Endothelial cell of umbilical vein (primary cell): ENCODE results near the gene CCDC180.

ENCODE experiments used
- EZH2 ChIP-seq: IDR thresholded peaks from 2 replicates; pipeline ENCODE4 v1.6.1; 2012; ENCODE audit warnings: borderline replicate concordance, low read depth, mild to moderate bottlenecking, moderate library complexity, low read length, inconsistent platforms; ENCODE audit not compliant: severe bottlenecking
- JUN ChIP-seq: IDR thresholded peaks from 2 replicates; pipeline ENCODE4 v1.6.1; 2011; ENCODE audit warnings: borderline replicate concordance, low read depth; ENCODE audit not compliant: insufficient read length, insufficient read depth
- MAX ChIP-seq: IDR thresholded peaks from 2 replicates; pipeline ENCODE4 v1.6.1; 2011; ENCODE audit not compliant: insufficient read depth, insufficient read length
- MYC ChIP-seq: IDR thresholded peaks from one replicate; pipeline ENCODE4 v1.6.1; 2011; ENCODE audit warnings: mild to moderate bottlenecking, low read depth, low read length
- POLR2A ChIP-seq: IDR thresholded peaks from 2 replicates; pipeline ENCODE4 v1.6.1; 2012; ENCODE audit warnings: low read depth, mild to moderate bottlenecking, control low read depth, low read length
- POLR2AphosphoS5 ChIP-seq: IDR thresholded peaks from 2 replicates; pipeline ENCODE4 v1.6.1; 2012; ENCODE audit warnings: low read depth, mild to moderate bottlenecking, control low read depth, low read length, moderate library complexity; ENCODE audit not compliant: insufficient read depth
- TF ChIP-seq, protein P1 (sequence below), 2 donors: IDR thresholded peaks; 1 replicate in 1 of 2; 2 replicates in 1 of 2; pipeline ENCODE4 v1.5.1; 2011; ENCODE audit warnings: low read length in 2 of 2, mild to moderate bottlenecking in 2 of 2, moderate library complexity in 2 of 2, control low read depth in 1 of 2, inconsistent platforms in 1 of 2, low read depth in 1 of 2; ENCODE audit not compliant: insufficient read depth in 1 of 2; ENCODE audit errors: extremely low read depth in 1 of 2

DNA sequence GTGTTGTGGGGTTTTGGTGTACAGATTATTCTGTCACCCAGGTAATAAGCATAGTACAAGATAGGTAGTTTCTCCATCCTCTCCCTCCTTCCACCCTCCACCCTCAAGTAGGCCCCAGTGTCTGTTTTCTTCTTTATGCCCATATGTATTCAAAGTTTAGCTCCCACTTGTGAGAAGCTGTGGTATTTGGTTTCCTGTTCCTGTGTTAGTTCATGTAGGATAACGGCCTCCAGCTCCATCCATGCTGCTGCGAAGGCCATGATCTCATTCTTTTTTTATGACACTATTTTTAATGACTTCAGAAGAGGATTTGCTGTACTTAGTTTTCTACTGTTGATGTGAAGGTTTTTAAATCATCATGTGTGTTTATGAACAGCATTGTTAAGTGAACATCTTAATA lies 11.9 kb downstream of the CCDC180 start:
- TF ChIP-seq, protein P1, sequence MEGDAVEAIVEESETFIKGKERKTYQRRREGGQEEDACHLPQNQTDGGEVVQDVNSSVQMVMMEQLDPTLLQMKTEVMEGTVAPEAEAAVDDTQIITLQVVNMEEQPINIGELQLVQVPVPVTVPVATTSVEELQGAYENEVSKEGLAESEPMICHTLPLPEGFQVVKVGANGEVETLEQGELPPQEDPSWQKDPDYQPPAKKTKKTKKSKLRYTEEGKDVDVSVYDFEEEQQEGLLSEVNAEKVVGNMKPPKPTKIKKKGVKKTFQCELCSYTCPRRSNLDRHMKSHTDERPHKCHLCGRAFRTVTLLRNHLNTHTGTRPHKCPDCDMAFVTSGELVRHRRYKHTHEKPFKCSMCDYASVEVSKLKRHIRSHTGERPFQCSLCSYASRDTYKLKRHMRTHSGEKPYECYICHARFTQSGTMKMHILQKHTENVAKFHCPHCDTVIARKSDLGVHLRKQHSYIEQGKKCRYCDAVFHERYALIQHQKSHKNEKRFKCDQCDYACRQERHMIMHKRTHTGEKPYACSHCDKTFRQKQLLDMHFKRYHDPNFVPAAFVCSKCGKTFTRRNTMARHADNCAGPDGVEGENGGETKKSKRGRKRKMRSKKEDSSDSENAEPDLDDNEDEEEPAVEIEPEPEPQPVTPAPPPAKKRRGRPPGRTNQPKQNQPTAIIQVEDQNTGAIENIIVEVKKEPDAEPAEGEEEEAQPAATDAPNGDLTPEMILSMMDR (IDR thresholded peaks at IDR 0.05; ENCODE audit: extremely low read depth in 1 of 2, insufficient read depth in 1 of 2, low read depth in 1 of 2, low read length in 2 of 2) = no peak
- TF ChIP-seq EZH2 (no peak), JUN (no peak), POLR2A (no peak), MAX (no peak), POLR2AphosphoS5 (no peak), MYC (no peak)
